HG03097 (cell line): ENCODE results near the gene FEV.

Source experiments
- ATAC-seq: cut with Tn5 transposase; IDR thresholded peaks from one replicate; pipeline ENCODE4 v1.9.1; 2021; ENCODE audit not compliant: unreplicated experiment, low FRiP score

FEV gene

DNA sequence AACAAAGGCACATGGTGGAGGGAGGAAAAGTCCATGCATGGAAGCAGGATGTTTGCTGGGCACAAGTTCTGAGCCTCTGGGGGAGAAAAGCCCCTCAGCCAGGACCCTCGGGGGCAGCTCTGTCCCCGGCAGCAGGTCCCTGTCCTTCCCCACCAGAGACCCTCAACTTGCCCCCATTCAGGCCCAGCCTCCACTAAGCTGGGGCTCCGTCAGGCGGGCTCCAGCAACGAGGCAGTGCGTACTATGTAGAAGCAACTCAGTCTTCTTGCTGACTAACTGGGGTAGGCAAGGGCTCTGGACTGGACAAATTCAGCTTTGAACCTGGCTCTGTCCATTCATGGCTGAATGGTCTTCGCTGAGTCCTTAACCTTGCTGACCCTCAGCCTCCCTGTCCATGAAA, 33.3 kb upstream of the FEV start:
- no peak for ATAC-seq

DNA sequence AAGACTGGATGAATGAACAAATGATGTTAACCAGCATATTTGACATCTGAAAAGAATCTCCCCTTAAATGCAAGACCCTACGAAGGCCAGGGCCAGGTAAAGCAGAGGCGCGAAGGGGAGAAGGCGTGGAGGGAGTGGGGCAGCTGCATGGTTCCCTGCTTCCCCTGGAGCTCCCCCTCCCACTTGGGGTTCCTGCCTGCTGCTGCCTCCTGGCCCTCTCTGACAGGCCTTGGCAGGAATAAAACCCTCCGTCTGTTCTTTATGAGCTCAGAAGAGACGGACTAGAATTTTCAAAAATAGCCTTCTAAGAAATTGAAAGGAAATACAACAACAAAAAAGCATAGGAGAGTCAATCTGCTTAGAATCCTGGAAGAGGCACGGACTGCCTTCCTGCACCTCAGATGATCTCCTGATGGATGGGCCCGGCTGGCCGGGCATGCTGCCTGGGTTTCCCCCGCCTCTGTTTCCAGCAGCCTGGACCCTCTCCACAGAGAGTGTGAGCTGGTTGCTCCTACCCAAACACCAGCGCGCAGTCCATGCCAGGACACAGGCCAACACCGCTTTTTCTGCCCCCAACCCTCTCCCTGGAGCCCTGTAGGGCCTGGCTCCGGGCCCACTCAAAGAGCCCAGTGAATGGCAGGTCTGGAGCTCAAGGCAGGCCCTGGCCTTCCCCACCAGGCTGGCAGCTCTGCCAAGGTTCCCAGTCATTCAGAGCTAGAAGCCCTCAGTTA, 32.4 kb upstream of the FEV start:
- no peak for ATAC-seq

DNA sequence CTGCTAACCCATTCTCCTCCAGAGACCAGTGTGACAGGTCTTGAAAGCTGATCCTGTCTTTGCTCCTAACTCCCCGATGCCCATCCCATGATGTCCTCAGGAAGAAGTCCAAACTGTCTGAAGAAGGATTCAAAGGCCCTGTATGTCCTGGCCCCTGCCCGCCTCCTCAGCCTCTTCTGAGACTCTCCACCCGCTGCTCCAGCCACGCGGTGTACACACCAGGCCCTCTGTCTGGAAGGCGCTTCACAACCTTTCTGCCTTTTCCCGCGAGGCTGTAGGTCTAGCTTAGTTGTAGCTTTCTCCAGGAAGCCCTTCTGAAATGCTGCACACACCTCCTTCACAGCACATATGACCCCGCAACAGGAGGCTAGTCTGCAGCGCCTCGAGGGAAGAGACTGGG, 31.7 kb upstream of the FEV start:
- ATAC-seq = no peak

DNA sequence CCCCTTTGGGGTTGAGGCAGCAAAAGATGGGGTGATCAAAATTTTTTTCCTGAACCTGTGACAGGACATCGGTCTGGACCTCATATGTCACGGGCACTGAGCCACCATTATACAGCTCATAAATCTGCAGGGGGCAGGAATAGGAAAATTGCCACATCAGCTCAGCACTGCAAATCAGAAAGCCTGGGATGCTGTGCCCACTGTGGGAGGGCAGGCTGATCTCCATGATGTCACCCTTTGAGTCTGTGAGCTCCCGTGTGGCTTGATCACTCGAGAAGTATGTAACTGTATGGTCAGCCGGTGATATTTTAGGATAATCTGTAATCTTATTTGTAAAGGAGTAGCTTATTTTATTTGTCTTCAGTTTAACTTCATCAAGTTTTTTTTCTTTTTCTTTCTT, 25.9 kb upstream of the FEV start:
- no peak for ATAC-seq

DNA sequence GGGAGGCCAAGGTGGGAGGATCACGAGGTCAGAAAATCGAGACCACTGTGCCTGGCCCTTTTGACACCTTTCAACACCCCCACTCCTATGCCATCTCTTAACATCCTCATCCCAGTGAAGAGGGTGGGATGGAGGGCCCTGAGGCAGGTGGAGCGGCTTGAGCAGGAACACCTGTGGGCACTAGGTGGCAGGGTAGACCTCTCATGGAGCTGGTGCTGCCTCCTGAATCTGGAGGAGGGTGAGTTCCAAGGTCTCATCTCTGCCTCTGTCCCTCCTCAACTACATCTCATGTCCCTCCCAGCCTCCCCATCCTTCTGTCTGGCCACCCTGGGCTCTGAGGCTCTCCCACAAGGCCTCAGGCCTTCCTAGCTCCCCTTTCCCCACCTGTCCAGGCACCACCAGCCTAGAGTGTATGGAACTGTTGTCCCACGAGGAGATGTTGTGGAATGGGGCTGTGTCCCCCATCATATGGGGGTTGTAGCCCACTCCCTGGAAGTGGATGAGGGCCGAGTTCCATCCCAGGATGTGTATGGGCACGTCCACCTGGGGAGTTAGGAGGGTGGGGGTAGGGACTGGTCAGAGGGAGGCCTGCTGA, 25.3 kb upstream of the FEV start:
- ATAC-seq = no peak

DNA sequence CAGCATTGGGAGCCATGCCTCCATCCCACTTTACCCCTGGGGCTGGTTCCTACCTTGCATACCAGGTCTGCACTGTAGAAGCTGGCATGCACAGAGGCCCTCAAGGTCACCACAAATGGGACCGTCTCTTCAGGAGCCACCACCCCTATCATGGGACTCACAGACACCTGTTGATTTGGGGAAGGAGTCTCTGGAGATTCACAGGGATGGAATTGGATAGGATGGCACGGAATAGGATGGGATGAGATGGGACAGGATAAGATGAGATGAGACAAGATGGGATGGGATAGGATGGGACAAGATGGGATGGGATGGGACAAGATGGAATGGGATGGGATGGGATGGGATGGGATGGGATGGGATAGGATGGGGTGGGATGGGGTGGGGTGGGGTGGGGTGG, 24.3 kb upstream of the FEV start:
- ATAC-seq = no peak

- no peak for ATAC-seq
Measured at GRCh38 chr2:219003979-219004378, 19.0 kb upstream of the FEV start.

DNA sequence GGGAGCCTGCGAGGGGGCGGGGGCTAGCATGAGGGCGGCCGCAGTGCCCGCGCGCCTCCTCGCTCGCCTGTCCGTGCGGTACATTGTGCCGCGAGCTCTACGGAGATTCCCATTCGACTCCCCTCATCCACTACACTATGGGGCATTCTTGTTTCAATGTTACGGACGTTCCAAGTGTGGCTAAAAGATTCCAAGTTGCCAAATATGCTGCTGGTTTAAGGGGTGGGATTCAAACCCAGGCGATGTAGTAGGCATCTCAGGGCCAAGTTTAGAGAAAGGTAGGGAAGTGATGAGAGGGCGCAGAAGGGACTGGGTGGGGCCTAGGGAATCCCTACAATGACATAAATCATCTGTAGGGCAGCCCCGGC, 18.3 kb upstream of the FEV start:
- ATAC-seq = no peak

GRCh38 chr2:219002395-219003266, 17.6 kb upstream of the FEV start:
- ATAC-seq = no peak

DNA sequence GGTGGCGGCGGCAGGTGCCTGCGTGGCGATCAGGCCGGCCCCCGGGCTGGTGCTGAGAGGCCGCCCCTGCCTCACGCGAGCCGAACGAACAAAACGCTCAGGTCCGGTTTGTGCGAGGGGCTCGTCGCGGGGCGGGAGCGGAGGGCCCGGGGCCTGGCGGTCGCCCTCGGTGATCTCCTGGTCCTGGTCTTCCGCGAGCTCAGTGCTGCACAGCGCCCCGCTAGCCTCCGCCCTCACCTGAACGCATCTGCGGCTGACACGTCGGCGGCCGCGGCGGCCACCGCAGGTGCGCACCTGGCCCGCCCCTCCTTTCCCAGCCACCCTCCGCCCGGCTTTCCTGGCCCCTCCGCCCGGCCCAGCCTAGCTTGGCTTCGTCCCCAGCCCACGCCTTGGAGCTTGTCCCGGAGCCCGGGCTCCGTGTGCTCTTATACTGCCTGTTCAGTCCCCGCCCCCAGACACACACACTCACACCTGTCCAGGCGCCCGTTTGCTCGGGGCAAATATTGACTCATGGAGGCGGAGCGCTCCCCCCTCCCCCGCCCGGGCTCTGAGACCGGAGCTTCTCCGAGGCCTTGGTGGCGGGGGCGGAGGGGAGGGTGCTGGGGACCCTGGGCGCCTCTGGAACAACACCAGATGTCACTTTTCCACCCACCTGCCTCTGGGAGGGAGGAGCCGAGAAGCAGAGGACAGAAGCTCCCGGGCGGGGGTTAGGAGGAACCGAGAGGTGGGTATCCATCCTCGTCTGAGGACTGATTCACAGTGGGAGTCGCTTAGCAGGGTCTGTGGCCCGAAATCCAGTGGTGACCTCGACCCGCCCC, 16.8 kb upstream of the FEV start:
- ATAC-seq = no peak

DNA sequence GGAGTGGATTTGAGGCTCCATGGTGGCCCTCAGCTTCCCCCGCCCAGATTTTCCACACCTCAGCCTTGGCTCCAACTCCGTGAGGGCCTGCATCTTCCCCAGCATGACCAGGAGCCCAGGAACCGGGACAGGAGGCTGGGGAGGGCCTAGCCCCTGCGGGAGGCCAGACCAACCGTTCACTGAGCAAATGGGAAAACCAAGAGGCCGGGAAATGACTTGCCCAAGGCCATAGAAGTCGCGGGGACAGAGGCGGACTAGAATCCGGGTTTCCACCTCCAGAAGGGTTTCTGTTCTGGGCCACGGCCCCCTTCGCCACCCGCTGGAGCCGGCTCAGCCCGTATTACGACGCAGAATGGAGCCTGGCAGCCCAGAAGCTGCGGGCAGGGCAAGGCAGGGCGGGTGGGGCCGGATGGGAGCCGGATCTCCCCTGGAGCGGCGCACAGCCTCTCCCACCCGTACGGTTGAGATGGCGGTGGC, 16.2 kb upstream of the FEV start:
- ATAC-seq = no peak

GRCh38 chr2:219000569-219000960, 15.6 kb upstream of the FEV start:
- no peak for ATAC-seq

GRCh38 chr2:218999881-219000568, 15.0 kb upstream of the FEV start:
- no peak for ATAC-seq

GRCh38 chr2:218999021-218999880, 14.3 kb upstream of the FEV start:
- no peak for ATAC-seq

DNA sequence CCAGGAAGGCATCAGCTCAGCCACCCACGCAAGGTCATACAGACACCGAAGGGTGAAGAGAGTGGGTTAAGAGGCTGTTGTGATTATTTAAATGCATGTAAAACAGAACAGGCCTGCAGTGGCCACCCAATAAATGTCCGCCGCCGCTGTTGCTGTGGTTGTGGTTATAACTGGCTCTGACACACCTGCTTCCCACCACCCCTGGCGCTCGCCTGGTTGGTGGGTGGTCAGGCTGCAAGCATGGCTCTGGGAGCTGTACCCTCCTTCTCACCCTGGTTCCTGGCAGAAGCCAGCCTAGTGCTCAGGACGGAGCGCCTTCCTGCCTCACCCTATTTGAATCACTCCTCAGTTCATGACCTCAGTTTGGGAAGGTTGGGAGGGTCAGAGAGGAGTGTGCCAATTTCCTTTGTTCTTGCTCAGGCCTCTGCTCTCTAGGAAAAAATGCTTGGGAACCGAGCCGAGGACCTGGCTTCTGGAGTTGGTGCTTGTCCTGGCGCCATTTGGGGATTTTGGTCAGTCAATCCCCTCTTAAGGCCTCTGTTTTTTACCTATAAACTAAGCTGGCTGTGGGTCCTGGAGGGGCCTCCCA, 13.5 kb upstream of the FEV start:
- ATAC-seq = no peak

GRCh38 chr2:218997731-218998130, 12.7 kb upstream of the FEV start:
- ATAC-seq = no peak

DNA sequence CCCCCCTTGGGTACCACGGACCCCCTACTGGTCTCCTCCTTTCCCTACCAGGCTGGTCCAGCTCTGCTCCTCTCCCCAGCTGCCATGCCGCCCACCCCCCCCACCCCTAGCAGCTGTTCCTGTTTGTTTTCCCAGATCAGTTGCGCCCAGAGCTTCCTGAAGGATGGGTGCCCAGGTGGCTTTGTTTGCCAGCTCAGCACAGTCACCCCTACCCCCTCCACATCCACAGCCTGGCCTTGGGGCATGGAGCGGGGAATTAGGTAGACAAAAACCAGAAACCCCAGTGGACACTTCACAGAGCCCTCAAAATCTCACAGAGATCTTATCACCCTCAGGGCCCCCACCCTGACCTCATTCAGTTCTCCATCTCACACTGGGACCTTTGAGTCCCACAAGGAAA, 12.0 kb upstream of the FEV start:
- no peak for ATAC-seq

- ATAC-seq = no peak
Measured at GRCh38 chr2:218995972-218996711, 11.2 kb upstream of the FEV start.
